Ovary (tissue), 9 donors: ENCODE results near the gene YTHDF1. TPM values are rescaled to one million over a fixed set of nuclear protein-coding genes. Genes with fewer than 3 reads are reported as not detected.
"Not testable (repeated sequence)": the region's sequence is repeated elsewhere in the genome, so short reads cannot be mapped to it uniquely, and the experiment has no call there.

Source experiments
- DNase-seq, 5 donors: peaks; one replicate each; pipeline ENCODE4 v3.0.0-alpha.2; 2019 to 2020
- H3K27ac ChIP-seq, 2 donors: fragments of 200-600 bp; one replicate each; pipeline versions ENCODE4 v1.5.1 to v1.8.0; 2019 to 2022
- H3K27me3 ChIP-seq: fragments of 200-600 bp; one replicate; pipeline ENCODE4 v1.8.0; 2022
- H3K36me3 ChIP-seq: fragments of 200-600 bp; sonication (generic); one replicate; pipeline ENCODE4 v1.5.1; 2019
- H3K4me1 ChIP-seq: one replicate; pipeline ENCODE4 v1.8.1; 2013; ENCODE audit warnings: mild to moderate bottlenecking, moderate library complexity; ENCODE audit not compliant: insufficient read depth
- H3K4me3 ChIP-seq: fragments of 200-600 bp; sonication (generic); one replicate; pipeline ENCODE4 v1.5.1; 2017
- H3K9me3 ChIP-seq, 2 donors: fragments of 200-600 bp in 1 of 2; sonication (generic) in 1 of 2; one replicate each; pipeline versions ENCODE4 v1.5.1 to v1.8.1; 2013 to 2019; ENCODE audit warnings: mild to moderate bottlenecking in 1 of 2, moderate library complexity in 1 of 2
- EP300 ChIP-seq: sonication (generic); formaldehyde crosslinking; IDR thresholded peaks from one replicate; pipeline ENCODE4 v1.6.1; 2017; ENCODE audit warnings: antibody characterized with exemption
- POLR2A ChIP-seq: fragments of 450-650 bp; IDR thresholded peaks from one replicate; pipeline ENCODE4 v1.6.1; 2017; ENCODE audit warnings: antibody characterized with exemption, mild to moderate bottlenecking, moderate library complexity
- WGBS, 3 donors: extraction: QIAGEN DNeasy Blood & Tissue Kit in 1 of 3; methylation state at CpG; one replicate each; pipeline versions ENCODE4 v1.1.5 to v1.1.7; 2013 to 2017; 5-methylcytosine and 5-hydroxymethylcytosine counted together
- intact Hi-C, 4 donors: fragments of 100-400 bp; cut with DNase I; formaldehyde crosslinking; loops; one replicate each; pipeline versions ENCODE4 v1.11.0 to v1.15.1; 2022 to 2023
- polyA plus RNA-seq, 2 donors: library from polyadenylated mRNA; stranded (reverse); fragments of 200-250 nt in 1 of 2; fragments of 350-450 nt in 1 of 2; fragmentation: Illumina TruSeq in 1 of 2; extraction: RNeasy Lipid Tissue Mini Kit (QIAGEN cat#74804) in 1 of 2; gene quantifications; one replicate each; pipeline ENCODE4 v1.2.3, GENCODE V29; 2013 to 2014
- total RNA-seq, 7 donors: library from RNA; depleted of rRNA in 2 of 7; stranded (reverse); fragments of >200 nt in 2 of 7; fragmentation: NEBNext Ultra II Directional in 3 of 7; extraction: Animal tissue kit (Norgen Biotek cat#: 25700) in 3 of 7; gene quantifications; one replicate each; pipeline versions ENCODE4 v1.1.0 to v1.2.4, GENCODE V29; 2016 to 2023
- TF ChIP-seq, protein P1 (sequence below), 3 donors: fragments of 450-650 bp in 2 of 3; fragments of 200-600 bp in 1 of 3; IDR thresholded peaks; one replicate each; pipeline versions ENCODE4 v1.5.1 to v1.8.0; 2016 to 2022; ENCODE audit warnings: antibody characterized with exemption in 3 of 3, mild to moderate bottlenecking in 1 of 3
- donor health status: DM: no; HTN: no; CAD: no; lungs with moderate emphysema.
- donor health status: DM: no; HTN: no; CAD: no.
- donor health status: Bipolar disorder and iron deficiency.
- donor health status: DM: yes; HTN: yes; CAD: no.
- donor health status: DM: no; HTN: no; CAD: no.
- donor health status: DM: yes; HTN: yes; CAD: no.

YTHDF1 gene
- total and polyA plus RNA-seq, 9 donors: 17.0 to 39.4 (median 30.5) TPM

- WGBS, 3 donors: 49 to 60% (median 57%) methylated on average over 12 of the region's 12 CpGs
Observed at GRCh38 chr20:63223121-63223825, 7.3 kb upstream of the YTHDF1 start.

GRCh38 chr20:63222541-63222940 lies 6.6 kb upstream of the YTHDF1 start:
- H3K4me3 ChIP-seq: no peak overlapping the region
- H3K4me1 ChIP-seq: no peaks in the 10 kb centered on the region
- TF ChIP-seq, protein P1, sequence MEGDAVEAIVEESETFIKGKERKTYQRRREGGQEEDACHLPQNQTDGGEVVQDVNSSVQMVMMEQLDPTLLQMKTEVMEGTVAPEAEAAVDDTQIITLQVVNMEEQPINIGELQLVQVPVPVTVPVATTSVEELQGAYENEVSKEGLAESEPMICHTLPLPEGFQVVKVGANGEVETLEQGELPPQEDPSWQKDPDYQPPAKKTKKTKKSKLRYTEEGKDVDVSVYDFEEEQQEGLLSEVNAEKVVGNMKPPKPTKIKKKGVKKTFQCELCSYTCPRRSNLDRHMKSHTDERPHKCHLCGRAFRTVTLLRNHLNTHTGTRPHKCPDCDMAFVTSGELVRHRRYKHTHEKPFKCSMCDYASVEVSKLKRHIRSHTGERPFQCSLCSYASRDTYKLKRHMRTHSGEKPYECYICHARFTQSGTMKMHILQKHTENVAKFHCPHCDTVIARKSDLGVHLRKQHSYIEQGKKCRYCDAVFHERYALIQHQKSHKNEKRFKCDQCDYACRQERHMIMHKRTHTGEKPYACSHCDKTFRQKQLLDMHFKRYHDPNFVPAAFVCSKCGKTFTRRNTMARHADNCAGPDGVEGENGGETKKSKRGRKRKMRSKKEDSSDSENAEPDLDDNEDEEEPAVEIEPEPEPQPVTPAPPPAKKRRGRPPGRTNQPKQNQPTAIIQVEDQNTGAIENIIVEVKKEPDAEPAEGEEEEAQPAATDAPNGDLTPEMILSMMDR (IDR thresholded peaks at IDR 0.05): no peak
- no peak for TF ChIP-seq POLR2A
- TF ChIP-seq EP300: no peak
- H3K27me3 ChIP-seq: no peaks in the 10 kb centered on the region
- no peak overlapping the region for H3K27ac ChIP-seq
- no peaks in the 10 kb centered on the region for H3K36me3 ChIP-seq
- 47 to 61% (median 59%) methylated on average over 7 of the region's 7 CpGs for WGBS, 3 donors
- DNase-seq: no peak
- no peaks in the 10 kb centered on the region for H3K9me3 ChIP-seq
- intact Hi-C loops: no loop called here

More at GRCh38 chr20:63223121-63223825, 7.3 kb upstream of the YTHDF1 start:
- H3K27ac ChIP-seq: no peak overlapping the region
- H3K9me3 ChIP-seq: no peaks in the 10 kb centered on the region
- no peak overlapping the region for H3K4me3 ChIP-seq
- H3K27me3 ChIP-seq: no peaks in the 10 kb centered on the region
- TF ChIP-seq EP300 (no peak), POLR2A (no peak)
- TF ChIP-seq, protein P1 (IDR thresholded peaks at IDR 0.05): peak; percentile 10 to 21 (median 17)
- peak in 1 of 5 donors; percentile 37 for DNase-seq
- intact Hi-C loops: no loop called here
- H3K4me1 ChIP-seq: no peaks in the 10 kb centered on the region
- no peaks in the 10 kb centered on the region for H3K36me3 ChIP-seq

GRCh38 chr20:63221400-63222053 lies 5.6 kb upstream of the YTHDF1 start:
- H3K4me3 ChIP-seq, DNase-seq, intact Hi-C loops, H3K4me1 ChIP-seq, H3K27me3 ChIP-seq, H3K9me3 ChIP-seq, H3K27ac ChIP-seq, H3K36me3 ChIP-seq: not testable (repeated sequence)
- WGBS, 3 donors: 59 to 77% (median 71%) methylated on average over 12 of the region's 12 CpGs

- H3K4me1 ChIP-seq: no peaks in the 10 kb centered on the region
- H3K36me3 ChIP-seq: no peaks in the 10 kb centered on the region
- no peak overlapping the region for H3K4me3 ChIP-seq
- no peaks in the 10 kb centered on the region for H3K9me3 ChIP-seq
- no peaks in the 10 kb centered on the region for H3K27me3 ChIP-seq
- 42 to 48% (median 44%) methylated on average over 9 of the region's 9 CpGs for WGBS, 3 donors
- H3K27ac ChIP-seq: no peak overlapping the region
- no peak for DNase-seq
- intact Hi-C loops: no loop called here
- no peak for TF ChIP-seq POLR2A
Observed at GRCh38 chr20:63220696-63221399, 4.9 kb upstream of the YTHDF1 start.

DNA sequence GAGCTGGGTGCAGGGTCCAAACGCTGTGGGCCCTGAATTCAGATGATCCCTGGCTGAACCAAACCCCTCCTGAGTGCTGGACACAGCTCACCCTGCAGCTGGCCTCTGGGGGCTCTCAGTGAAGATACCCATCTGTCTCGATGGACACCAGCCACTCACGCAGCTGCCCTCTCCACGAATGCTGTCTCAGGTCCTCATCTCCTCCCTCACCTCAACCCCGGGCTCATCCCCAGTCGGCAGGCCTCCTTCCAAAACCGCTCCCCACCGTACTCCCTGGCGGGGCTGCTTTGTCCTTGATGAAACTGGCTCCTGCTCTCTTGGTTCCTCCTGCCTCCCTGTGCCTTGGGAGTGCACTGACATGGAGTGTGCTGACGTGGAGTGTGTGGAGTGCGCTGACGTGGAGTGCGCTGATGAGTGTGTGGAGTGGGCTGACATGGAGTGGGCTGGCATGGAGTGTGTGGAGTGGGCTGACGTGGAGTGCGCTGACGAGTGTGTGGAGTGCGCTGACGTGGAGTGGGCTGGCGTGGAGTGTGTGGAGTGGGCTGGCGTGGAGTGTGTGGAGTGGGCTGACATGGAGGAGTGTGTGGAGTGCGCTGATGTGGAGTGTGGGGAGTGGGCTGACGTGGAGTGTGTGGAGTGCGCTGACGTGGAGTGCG lies 4.1 kb upstream of the YTHDF1 start:
- no peak overlapping the region for H3K27ac ChIP-seq
- intact Hi-C loops: no loop called here
- no peaks in the 10 kb centered on the region for H3K36me3 ChIP-seq

More for the DNA sequence above, 4.1 kb upstream of the YTHDF1 start:
- H3K9me3 ChIP-seq: no peaks in the 10 kb centered on the region
- TF ChIP-seq EP300 (no peak), POLR2A (no peak)
- TF ChIP-seq, protein P1 (IDR thresholded peaks at IDR 0.05): no peak
- H3K4me3 ChIP-seq: no peak overlapping the region
- H3K27me3 ChIP-seq: no peaks in the 10 kb centered on the region
- peaks cover 3% of the 10 kb centered on the region for H3K4me1 ChIP-seq
- 52 to 65% (median 61%) methylated on average over 25 of the region's 25 CpGs for WGBS, 3 donors
- no peak for DNase-seq
